ENCODE measurements around the gene NLRP1. TPM values are rescaled to one million over a fixed set of nuclear protein-coding genes. Genes with fewer than 3 reads are reported as not detected.

NLRP1 gene
- total RNA-seq, 1 donor = 55.4 TPM

- TF ChIP-seq, protein P1, sequence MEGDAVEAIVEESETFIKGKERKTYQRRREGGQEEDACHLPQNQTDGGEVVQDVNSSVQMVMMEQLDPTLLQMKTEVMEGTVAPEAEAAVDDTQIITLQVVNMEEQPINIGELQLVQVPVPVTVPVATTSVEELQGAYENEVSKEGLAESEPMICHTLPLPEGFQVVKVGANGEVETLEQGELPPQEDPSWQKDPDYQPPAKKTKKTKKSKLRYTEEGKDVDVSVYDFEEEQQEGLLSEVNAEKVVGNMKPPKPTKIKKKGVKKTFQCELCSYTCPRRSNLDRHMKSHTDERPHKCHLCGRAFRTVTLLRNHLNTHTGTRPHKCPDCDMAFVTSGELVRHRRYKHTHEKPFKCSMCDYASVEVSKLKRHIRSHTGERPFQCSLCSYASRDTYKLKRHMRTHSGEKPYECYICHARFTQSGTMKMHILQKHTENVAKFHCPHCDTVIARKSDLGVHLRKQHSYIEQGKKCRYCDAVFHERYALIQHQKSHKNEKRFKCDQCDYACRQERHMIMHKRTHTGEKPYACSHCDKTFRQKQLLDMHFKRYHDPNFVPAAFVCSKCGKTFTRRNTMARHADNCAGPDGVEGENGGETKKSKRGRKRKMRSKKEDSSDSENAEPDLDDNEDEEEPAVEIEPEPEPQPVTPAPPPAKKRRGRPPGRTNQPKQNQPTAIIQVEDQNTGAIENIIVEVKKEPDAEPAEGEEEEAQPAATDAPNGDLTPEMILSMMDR (IDR thresholded peaks at IDR 0.05; ENCODE audit: insufficient read depth, low read length) = no peak
- peak; percentile 11 for DNase-seq (ENCODE audit: low read depth)
- no peak overlapping the region for H3K4me3 ChIP-seq (ENCODE audit: low read depth, low read length)
Measured at GRCh38 chr17:5608399-5609112, 24.2 kb upstream of the NLRP1 start.

DNA sequence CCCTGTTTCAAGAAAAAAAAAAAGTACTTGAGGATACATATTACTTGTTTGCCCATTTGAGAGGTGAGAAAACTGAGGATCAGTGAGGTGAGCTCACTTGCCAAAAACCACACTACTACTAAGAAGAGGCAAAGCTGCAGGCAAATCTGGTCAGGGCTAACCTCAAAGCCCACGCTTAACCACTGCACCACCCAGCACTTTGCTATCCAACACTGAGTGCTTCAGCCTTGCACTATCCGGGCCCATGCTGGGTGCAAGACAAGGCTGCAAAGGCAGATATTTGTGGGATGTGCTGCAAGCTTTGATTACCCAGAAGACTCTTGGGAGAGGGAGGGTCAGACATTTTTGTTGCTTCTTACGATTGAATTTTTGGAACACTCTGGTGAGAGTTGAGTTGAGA lies 23.6 kb upstream of the NLRP1 start:
- DNase-seq (ENCODE audit: low read depth) = no peak
- no peak overlapping the region for H3K4me3 ChIP-seq (ENCODE audit: low read depth, low read length)
- TF ChIP-seq, protein P1 (IDR thresholded peaks at IDR 0.05; ENCODE audit: insufficient read depth, low read length) = no peak

DNA sequence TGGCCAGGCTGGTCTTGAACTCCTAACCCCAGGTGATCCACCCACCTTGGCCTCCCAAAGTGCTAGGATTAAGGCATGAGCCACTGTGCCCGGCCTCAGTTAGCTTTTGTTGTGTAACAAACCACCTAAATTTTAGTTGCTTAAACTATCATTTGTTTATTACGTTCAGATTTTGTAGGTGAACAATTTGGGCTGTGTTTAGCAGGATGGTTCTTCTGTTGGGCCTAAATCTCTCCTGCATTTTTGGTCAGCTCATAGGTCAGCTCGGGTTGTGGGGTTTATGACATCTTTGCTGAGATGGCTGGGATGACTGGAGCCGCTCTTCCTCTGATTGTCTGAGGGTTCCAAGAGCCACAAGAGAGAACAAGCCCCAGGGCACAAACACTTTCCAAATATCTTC lies 21.1 kb upstream of the NLRP1 start:
- TF ChIP-seq, protein P1 (IDR thresholded peaks at IDR 0.05; ENCODE audit: insufficient read depth, low read length) = no peak
- no peak for DNase-seq (ENCODE audit: low read depth)
- H3K4me3 ChIP-seq (ENCODE audit: low read depth, low read length) = no peak overlapping the region

DNA sequence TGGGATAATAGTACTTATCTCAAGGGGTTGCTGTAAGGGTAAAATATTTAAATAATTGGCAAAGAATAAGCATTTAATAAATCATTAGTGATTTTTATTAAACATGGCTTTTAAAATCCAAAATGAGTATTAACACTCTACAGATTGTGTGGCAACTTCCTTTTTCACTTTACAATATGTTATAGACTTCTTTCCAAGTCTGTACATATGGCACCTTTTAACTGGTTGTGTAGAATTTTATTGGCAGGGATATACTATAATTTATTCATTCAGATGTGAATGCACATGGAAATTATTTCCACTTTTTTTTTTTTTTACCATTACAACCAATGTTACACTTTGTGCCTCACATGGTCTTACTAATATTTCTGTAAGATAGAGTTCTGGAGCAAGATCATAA lies 15.7 kb upstream of the NLRP1 start:
- no peak for DNase-seq (ENCODE audit: low read depth)
- TF ChIP-seq, protein P1 (IDR thresholded peaks at IDR 0.05; ENCODE audit: insufficient read depth, low read length) = no peak
- H3K4me3 ChIP-seq (ENCODE audit: low read depth, low read length) = no peak overlapping the region

DNA sequence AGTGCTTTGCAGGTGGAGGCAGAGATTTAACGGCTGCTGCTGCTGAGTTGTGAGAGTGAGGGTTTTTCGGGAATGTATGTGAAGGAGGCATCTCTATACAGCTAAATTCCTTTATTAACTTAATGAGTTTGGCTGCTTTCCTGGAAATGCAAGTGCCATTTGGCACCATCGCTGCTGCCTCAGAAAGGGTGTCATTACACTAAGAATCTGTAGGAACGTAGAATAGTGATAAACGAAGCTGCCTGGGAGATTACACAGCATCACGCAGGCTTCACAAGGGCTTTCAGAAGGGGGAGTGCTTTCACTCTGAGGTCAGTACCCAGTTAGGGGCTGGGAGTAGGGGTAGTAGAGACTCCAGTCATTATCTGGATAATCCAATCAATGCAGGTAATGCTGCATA lies 14.1 kb upstream of the NLRP1 start:
- H3K4me3 ChIP-seq (ENCODE audit: low read depth, low read length) = no peak overlapping the region
- TF ChIP-seq, protein P1 (IDR thresholded peaks at IDR 0.05; ENCODE audit: insufficient read depth, low read length) = no peak
- no peak for DNase-seq (ENCODE audit: low read depth)

DNA sequence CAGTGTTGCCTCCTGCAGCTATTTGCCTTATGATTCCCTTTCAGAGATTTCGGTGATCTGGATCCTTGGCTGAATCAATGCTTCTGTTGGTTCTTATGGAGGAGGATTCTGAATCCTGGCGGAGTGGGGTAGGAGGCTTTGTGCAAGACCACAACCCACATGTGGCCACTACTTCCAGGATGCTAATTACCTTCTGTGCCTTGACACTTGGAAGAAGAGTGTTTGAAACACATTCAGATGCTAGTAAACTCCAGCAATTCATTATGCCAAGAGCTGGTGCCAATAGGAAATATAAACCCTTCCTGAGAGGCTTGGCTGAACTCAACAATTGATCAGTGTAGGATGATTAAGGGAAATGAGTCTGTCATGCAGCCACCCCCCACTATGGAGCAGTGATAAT lies 12.1 kb upstream of the NLRP1 start:
- no peak for DNase-seq (ENCODE audit: low read depth)
- no peak overlapping the region for H3K4me3 ChIP-seq (ENCODE audit: low read depth, low read length)
- TF ChIP-seq, protein P1 (IDR thresholded peaks at IDR 0.05; ENCODE audit: insufficient read depth, low read length) = no peak

DNA sequence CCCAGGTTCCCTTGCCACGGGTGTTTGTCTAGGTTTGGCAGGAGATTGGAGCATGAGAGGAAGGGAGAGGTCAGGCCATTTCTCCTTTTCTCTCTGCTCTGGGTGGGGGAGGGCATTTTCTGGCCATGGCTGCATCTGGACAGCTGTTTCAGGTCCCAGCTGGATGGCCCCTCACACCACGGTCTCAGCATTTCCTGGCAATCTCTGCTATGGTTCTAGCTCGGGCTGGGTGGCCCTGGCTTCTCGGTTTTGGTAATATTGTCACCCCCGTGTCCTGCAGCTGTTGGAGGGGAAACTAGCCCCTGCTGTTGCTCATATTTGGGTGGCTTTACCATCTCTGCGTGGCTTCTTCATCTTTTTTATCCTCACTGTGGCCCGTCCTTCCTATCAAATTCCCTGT lies 11.5 kb upstream of the NLRP1 start:
- DNase-seq (ENCODE audit: low read depth) = no peak
- TF ChIP-seq, protein P1 (IDR thresholded peaks at IDR 0.05; ENCODE audit: insufficient read depth, low read length) = no peak
- no peak overlapping the region for H3K4me3 ChIP-seq (ENCODE audit: low read depth, low read length)

Measured in fibroblast of the aortic adventitia (primary cell).